GM23338 (cell line): ENCODE data around the gene TP73. TPM values are rescaled to one million over a fixed set of nuclear protein-coding genes. Genes with fewer than 3 reads are reported as not detected.

ENCODE experiments used
- ATAC-seq: fragments of 200-7000 bp; cut with Tn5 transposase; 3 replicates; pipeline ENCODE4 v1.9.1; 2020
- DNase-seq: peaks from one replicate; pipeline ENCODE4 v3.0.0-alpha.2; 2015; ENCODE audit warnings: low spot score
- H2AFZ ChIP-seq: fragments of 200-600 bp; sonication (generic); 2 replicates; pipeline ENCODE4 v1.8.0; 2016; ENCODE audit warnings: antibody characterized with exemption, mild to moderate bottlenecking, moderate library complexity
- H3F3A ChIP-seq: fragments of 200-600 bp; sonication (generic); replicated peaks from 2 replicates; pipeline ENCODE4 v1.8.0; 2017; ENCODE audit warnings: antibody characterized with exemption, mixed run types, low read depth
- H3K27ac ChIP-seq: fragments of 200-600 bp; sonication (generic); 2 replicates; pipeline ENCODE4 v1.6.1; 2016; ENCODE audit warnings: low read depth
- H3K27me3 ChIP-seq: fragments of 200-600 bp; sonication (generic); 2 replicates; pipeline ENCODE4 v1.8.0; 2016; ENCODE audit warnings: mild to moderate bottlenecking, mixed run types, moderate library complexity; ENCODE audit not compliant: insufficient read depth
- H3K36me3 ChIP-seq: fragments of 200-600 bp; sonication (generic); 2 replicates; pipeline ENCODE4 v1.8.0; 2016; ENCODE audit warnings: mild to moderate bottlenecking; ENCODE audit not compliant: insufficient read depth
- H3K4me1 ChIP-seq: fragments of 200-600 bp; sonication (generic); 2 replicates; pipeline ENCODE4 v1.8.0; 2016; ENCODE audit warnings: mild to moderate bottlenecking, moderate library complexity; ENCODE audit not compliant: insufficient read depth
- H3K4me2 ChIP-seq: fragments of 200-600 bp; sonication (generic); 2 replicates; pipeline ENCODE4 v1.7.1; 2017; ENCODE audit warnings: mixed run types
- H3K4me3 ChIP-seq: fragments of 200-600 bp; sonication (generic); 2 replicates; pipeline ENCODE4 v1.6.1; 2016; ENCODE audit warnings: mixed run types
- H3K79me2 ChIP-seq: fragments of 200-600 bp; sonication (generic); replicated peaks from 2 replicates; pipeline ENCODE4 v1.8.0; 2017; ENCODE audit warnings: mild to moderate bottlenecking; ENCODE audit not compliant: insufficient read depth
- H3K9me2 ChIP-seq: fragments of 200-600 bp; sonication (generic); 2 replicates; pipeline ENCODE4 v1.8.0; 2017; ENCODE audit not compliant: insufficient read depth
- H4K20me1 ChIP-seq: fragments of 200-600 bp; sonication (generic); replicated peaks from 2 replicates; pipeline ENCODE4 v1.8.0; 2017; ENCODE audit warnings: mild to moderate bottlenecking; ENCODE audit not compliant: insufficient read depth
- H3K27ac Mint-ChIP-seq: 2 replicates; pipeline ENCODE4 v1.8.0; 2020; ENCODE audit warnings: inconsistent platforms, mild to moderate bottlenecking, moderate library complexity, mixed read lengths
- H3K27me3 Mint-ChIP-seq: 3 replicates; pipeline ENCODE4 v1.8.0; 2022; ENCODE audit warnings: low read depth, mild to moderate bottlenecking, moderate library complexity, mixed read lengths, inconsistent platforms; ENCODE audit not compliant: insufficient read depth, poor library complexity
- H3K36me3 Mint-ChIP-seq: 3 replicates; pipeline ENCODE4 v1.8.0; 2021; ENCODE audit warnings: low read depth, mild to moderate bottlenecking, inconsistent platforms, moderate library complexity, mixed read lengths
- H3K4me1 Mint-ChIP-seq: 3 replicates; pipeline ENCODE4 v1.8.0; 2020; ENCODE audit warnings: mild to moderate bottlenecking, inconsistent platforms, mixed read lengths
- H3K4me3 Mint-ChIP-seq: 3 replicates; pipeline ENCODE4 v1.8.0; 2021; ENCODE audit warnings: moderate library complexity, mild to moderate bottlenecking, inconsistent platforms, mixed read lengths
- H3K9me3 Mint-ChIP-seq: 3 replicates; pipeline ENCODE4 v1.8.0; 2020; ENCODE audit warnings: moderate library complexity, mild to moderate bottlenecking, inconsistent platforms, mixed read lengths
- CREB1 ChIP-seq: fragments of 250-450 bp; sonication (Bioruptor Pico); IDR thresholded peaks from 2 replicates; pipeline ENCODE4 v1.5.0; 2020; ENCODE audit warnings: low read depth, mild to moderate bottlenecking, moderate library complexity
- EZH2 ChIP-seq: fragments of 200-600 bp; sonication (generic); IDR thresholded peaks from one replicate; pipeline ENCODE4 v1.8.0; 2017; ENCODE audit warnings: antibody characterized with exemption, mild to moderate bottlenecking, low read depth; ENCODE audit not compliant: unreplicated experiment
- EZH2phosphoT487 ChIP-seq: fragments of 200-600 bp; sonication (generic); IDR thresholded peaks from one replicate; pipeline ENCODE4 v1.8.1; 2018; ENCODE audit warnings: antibody characterized with exemption; ENCODE audit not compliant: unreplicated experiment
- JUNB ChIP-seq: IDR thresholded peaks from one replicate; pipeline ENCODE4 v1.6.1; 2016; ENCODE audit warnings: antibody characterized with exemption; ENCODE audit not compliant: unreplicated experiment
- NANOG ChIP-seq: IDR thresholded peaks from 2 replicates; pipeline ENCODE4 v1.6.1; 2016; ENCODE audit warnings: antibody characterized with exemption, borderline replicate concordance
- POLR2AphosphoS5 ChIP-seq: IDR thresholded peaks from 2 replicates; pipeline ENCODE4 v1.6.1; 2016; ENCODE audit warnings: antibody characterized with exemption, low read depth
- STAT1 ChIP-seq: IDR thresholded peaks from one replicate; pipeline ENCODE4 v1.6.1; 2016; ENCODE audit warnings: antibody characterized with exemption; ENCODE audit not compliant: unreplicated experiment
- ZNF114 ChIP-seq: fragments of 250-450 bp; sonication (Bioruptor Pico); IDR thresholded peaks from 2 replicates; pipeline ENCODE4 v1.5.0; 2020; ENCODE audit warnings: mild to moderate bottlenecking, moderate library complexity
- ZNF331 ChIP-seq: fragments of 250-450 bp; sonication (Bioruptor Pico); IDR thresholded peaks from 2 replicates; pipeline ENCODE4 v1.5.0; 2020; ENCODE audit warnings: low read depth, mild to moderate bottlenecking, moderate library complexity
- polyA plus RNA-seq: library from polyadenylated mRNA; unstranded; fragments of >200 nt; fragmentation: Nextera tagmentation; extraction: Ambion mirVana; gene quantifications from 2 replicates; pipeline ENCODE4 v1.2.1, GENCODE V29; 2016
- total RNA-seq: library from RNA; depleted of rRNA; stranded (reverse); fragments of >200 nt; shearing (Covaris generic); gene quantifications from 2 replicates; pipeline ENCODE4 v1.2.3, GENCODE V29; 2014
- TF ChIP-seq, protein P1 (sequence below): fragments of 250-450 bp; sonication (Bioruptor Pico); IDR thresholded peaks from 2 replicates; pipeline ENCODE4 v1.5.0; 2020; ENCODE audit warnings: mild to moderate bottlenecking, moderate library complexity
- TF ChIP-seq, protein P2 (sequence below): IDR thresholded peaks from 2 replicates; pipeline ENCODE4 v1.6.1; 2016; ENCODE audit warnings: antibody characterized with exemption
- TF ChIP-seq, protein P3 (sequence below), 2 experiments: fragments of 200-600 bp in 1 of 2; sonication (generic) in 1 of 2; conservative IDR thresholded peaks; 2 replicates each; pipeline versions ENCODE4 v1.5.1 to v1.6.1; 2016 to 2017; ENCODE audit warnings: antibody characterized with exemption in 2 of 2, low read depth in 2 of 2, mild to moderate bottlenecking in 2 of 2, moderate library complexity in 1 of 2
- TF ChIP-seq, protein P4 (sequence below): IDR thresholded peaks from one replicate; pipeline ENCODE4 v1.6.1; 2018; ENCODE audit warnings: antibody characterized with exemption; ENCODE audit not compliant: unreplicated experiment

The TP73 gene
- total and polyA plus RNA-seq, 2 experiments from 2014 or later, result 1.4 to 3.4 TPM

DNA sequence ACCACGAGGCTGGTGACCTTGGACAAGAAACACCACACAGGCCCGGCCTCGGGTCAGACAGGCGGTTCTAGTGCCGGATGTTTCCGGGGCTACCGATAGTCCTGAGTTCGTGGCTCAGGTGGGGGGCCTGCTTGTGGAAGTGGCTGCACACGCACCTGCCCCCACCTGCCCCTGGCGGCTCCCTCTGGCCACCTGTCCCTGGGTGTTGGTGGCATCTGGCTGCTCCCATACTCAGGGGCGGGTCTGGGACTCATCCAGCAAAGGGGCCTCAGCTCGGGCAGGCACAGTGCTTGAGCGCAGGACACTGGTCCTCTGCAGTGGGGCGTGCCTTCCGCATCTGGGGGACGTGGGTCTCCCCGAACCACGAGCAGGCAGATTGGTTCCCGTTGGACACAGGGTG lies 33.6 kb downstream of the TP73 start:
- no peak overlapping the region for H3K27ac Mint-ChIP-seq
- no peak for DNase-seq
- Histone ChIP-seq H3K4me3 (no peak overlapping the region), H2AFZ (no peak overlapping the region), H3K27me3 (no peaks in the 10 kb centered on the region), H3K27ac (no peak overlapping the region), H3K9me2 (no peaks in the 10 kb centered on the region), H3F3A (no peaks in the 10 kb centered on the region), H3K79me2 (no peaks in the 10 kb centered on the region), H3K4me2 (no peak overlapping the region), H3K36me3 (no peaks in the 10 kb centered on the region), H3K4me1 (peaks cover 8% of the 10 kb centered on the region; the same call in 1 of the 2 replicates), H4K20me1 (no peaks in the 10 kb centered on the region)
- H3K4me3 Mint-ChIP-seq, result no peak overlapping the region
- TF ChIP-seq EZH2, result no peak
- TF ChIP-seq EZH2phosphoT487, result no peak
- no peak for TF ChIP-seq ZNF331 (CRISPR knock-in tag)
- no peak for TF ChIP-seq NANOG
- TF ChIP-seq JUNB, result no peak
- TF ChIP-seq, protein P1, sequence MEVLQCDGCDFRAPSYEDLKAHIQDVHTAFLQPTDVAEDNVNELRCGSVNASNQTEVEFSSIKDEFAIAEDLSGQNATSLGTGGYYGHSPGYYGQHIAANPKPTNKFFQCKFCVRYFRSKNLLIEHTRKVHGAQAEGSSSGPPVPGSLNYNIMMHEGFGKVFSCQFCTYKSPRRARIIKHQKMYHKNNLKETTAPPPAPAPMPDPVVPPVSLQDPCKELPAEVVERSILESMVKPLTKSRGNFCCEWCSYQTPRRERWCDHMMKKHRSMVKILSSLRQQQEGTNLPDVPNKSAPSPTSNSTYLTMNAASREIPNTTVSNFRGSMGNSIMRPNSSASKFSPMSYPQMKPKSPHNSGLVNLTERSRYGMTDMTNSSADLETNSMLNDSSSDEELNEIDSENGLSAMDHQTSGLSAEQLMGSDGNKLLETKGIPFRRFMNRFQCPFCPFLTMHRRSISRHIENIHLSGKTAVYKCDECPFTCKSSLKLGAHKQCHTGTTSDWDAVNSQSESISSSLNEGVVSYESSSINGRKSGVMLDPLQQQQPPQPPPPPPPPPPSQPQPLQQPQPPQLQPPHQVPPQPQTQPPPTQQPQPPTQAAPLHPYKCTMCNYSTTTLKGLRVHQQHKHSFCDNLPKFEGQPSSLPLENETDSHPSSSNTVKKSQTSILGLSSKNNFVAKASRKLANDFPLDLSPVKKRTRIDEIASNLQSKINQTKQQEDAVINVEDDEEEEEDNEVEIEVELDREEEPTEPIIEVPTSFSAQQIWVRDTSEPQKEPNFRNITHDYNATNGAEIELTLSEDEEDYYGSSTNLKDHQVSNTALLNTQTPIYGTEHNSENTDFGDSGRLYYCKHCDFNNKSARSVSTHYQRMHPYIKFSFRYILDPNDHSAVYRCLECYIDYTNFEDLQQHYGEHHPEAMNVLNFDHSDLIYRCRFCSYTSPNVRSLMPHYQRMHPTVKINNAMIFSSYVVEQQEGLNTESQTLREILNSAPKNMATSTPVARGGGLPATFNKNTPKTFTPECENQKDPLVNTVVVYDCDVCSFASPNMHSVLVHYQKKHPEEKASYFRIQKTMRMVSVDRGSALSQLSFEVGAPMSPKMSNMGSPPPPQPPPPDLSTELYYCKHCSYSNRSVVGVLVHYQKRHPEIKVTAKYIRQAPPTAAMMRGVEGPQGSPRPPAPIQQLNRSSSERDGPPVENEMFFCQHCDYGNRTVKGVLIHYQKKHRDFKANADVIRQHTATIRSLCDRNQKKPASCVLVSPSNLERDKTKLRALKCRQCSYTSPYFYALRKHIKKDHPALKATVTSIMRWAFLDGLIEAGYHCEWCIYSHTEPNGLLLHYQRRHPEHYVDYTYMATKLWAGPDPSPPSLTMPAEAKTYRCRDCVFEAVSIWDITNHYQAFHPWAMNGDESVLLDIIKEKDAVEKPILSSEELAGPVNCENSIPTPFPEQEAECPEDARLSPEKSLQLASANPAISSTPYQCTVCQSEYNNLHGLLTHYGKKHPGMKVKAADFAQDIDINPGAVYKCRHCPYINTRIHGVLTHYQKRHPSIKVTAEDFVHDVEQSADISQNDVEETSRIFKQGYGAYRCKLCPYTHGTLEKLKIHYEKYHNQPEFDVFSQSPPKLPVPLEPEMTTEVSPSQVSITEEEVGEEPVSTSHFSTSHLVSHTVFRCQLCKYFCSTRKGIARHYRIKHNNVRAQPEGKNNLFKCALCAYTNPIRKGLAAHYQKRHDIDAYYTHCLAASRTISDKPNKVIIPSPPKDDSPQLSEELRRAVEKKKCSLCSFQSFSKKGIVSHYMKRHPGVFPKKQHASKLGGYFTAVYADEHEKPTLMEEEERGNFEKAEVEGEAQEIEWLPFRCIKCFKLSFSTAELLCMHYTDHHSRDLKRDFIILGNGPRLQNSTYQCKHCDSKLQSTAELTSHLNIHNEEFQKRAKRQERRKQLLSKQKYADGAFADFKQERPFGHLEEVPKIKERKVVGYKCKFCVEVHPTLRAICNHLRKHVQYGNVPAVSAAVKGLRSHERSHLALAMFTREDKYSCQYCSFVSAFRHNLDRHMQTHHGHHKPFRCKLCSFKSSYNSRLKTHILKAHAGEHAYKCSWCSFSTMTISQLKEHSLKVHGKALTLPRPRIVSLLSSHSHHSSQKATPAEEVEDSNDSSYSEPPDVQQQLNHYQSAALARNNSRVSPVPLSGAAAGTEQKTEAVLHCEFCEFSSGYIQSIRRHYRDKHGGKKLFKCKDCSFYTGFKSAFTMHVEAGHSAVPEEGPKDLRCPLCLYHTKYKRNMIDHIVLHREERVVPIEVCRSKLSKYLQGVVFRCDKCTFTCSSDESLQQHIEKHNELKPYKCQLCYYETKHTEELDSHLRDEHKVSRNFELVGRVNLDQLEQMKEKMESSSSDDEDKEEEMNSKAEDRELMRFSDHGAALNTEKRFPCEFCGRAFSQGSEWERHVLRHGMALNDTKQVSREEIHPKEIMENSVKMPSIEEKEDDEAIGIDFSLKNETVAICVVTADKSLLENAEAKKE (CRISPR knock-in tag), result no peak
- TF ChIP-seq, protein P2, sequence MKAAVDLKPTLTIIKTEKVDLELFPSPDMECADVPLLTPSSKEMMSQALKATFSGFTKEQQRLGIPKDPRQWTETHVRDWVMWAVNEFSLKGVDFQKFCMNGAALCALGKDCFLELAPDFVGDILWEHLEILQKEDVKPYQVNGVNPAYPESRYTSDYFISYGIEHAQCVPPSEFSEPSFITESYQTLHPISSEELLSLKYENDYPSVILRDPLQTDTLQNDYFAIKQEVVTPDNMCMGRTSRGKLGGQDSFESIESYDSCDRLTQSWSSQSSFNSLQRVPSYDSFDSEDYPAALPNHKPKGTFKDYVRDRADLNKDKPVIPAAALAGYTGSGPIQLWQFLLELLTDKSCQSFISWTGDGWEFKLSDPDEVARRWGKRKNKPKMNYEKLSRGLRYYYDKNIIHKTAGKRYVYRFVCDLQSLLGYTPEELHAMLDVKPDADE, result no peak
- TF ChIP-seq POLR2AphosphoS5, result no peak
- no peak for TF ChIP-seq STAT1
- TF ChIP-seq, protein P3, sequence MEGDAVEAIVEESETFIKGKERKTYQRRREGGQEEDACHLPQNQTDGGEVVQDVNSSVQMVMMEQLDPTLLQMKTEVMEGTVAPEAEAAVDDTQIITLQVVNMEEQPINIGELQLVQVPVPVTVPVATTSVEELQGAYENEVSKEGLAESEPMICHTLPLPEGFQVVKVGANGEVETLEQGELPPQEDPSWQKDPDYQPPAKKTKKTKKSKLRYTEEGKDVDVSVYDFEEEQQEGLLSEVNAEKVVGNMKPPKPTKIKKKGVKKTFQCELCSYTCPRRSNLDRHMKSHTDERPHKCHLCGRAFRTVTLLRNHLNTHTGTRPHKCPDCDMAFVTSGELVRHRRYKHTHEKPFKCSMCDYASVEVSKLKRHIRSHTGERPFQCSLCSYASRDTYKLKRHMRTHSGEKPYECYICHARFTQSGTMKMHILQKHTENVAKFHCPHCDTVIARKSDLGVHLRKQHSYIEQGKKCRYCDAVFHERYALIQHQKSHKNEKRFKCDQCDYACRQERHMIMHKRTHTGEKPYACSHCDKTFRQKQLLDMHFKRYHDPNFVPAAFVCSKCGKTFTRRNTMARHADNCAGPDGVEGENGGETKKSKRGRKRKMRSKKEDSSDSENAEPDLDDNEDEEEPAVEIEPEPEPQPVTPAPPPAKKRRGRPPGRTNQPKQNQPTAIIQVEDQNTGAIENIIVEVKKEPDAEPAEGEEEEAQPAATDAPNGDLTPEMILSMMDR (conservative IDR thresholded peaks at IDR 0.05; ENCODE audit: low read depth in 2 of 2), result no peak
- no peak for TF ChIP-seq ZNF114
- TF ChIP-seq CREB1 (CRISPR knock-in tag), result no peak
- TF ChIP-seq, protein P4, sequence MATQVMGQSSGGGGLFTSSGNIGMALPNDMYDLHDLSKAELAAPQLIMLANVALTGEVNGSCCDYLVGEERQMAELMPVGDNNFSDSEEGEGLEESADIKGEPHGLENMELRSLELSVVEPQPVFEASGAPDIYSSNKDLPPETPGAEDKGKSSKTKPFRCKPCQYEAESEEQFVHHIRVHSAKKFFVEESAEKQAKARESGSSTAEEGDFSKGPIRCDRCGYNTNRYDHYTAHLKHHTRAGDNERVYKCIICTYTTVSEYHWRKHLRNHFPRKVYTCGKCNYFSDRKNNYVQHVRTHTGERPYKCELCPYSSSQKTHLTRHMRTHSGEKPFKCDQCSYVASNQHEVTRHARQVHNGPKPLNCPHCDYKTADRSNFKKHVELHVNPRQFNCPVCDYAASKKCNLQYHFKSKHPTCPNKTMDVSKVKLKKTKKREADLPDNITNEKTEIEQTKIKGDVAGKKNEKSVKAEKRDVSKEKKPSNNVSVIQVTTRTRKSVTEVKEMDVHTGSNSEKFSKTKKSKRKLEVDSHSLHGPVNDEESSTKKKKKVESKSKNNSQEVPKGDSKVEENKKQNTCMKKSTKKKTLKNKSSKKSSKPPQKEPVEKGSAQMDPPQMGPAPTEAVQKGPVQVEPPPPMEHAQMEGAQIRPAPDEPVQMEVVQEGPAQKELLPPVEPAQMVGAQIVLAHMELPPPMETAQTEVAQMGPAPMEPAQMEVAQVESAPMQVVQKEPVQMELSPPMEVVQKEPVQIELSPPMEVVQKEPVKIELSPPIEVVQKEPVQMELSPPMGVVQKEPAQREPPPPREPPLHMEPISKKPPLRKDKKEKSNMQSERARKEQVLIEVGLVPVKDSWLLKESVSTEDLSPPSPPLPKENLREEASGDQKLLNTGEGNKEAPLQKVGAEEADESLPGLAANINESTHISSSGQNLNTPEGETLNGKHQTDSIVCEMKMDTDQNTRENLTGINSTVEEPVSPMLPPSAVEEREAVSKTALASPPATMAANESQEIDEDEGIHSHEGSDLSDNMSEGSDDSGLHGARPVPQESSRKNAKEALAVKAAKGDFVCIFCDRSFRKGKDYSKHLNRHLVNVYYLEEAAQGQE, result no peak
- H3K36me3 Mint-ChIP-seq, result no peaks in the 10 kb centered on the region; the same call in 2 of the 3 replicates
- H3K4me1 Mint-ChIP-seq, result peaks cover 20% of the 10 kb centered on the region
- H3K9me3 Mint-ChIP-seq, result no peaks in the 10 kb centered on the region; the same call in 2 of the 3 replicates
- peaks cover 22% of the 10 kb centered on the region for H3K27me3 Mint-ChIP-seq
- no peak for ATAC-seq
